Subcutaneous abdominal adipose tissue (tissue), 5 donors: ENCODE data around the gene DLG2.
"Not testable (repeated sequence)": the region's sequence is repeated elsewhere in the genome, so short reads cannot be mapped to it uniquely, and the experiment has no call there.

ENCODE experiments used
- H3K27ac ChIP-seq: one replicate; pipeline ENCODE4 v1.7.0; 2013; ENCODE audit warnings: low read depth, mild to moderate bottlenecking, inconsistent platforms, low read length, moderate library complexity
- H3K27me3 ChIP-seq, 5 donors: one replicate each; pipeline ENCODE4 v1.7.0; 2013; ENCODE audit warnings: low read length in 5 of 5, inconsistent platforms in 1 of 5; ENCODE audit not compliant: control insufficient read depth in 5 of 5, insufficient read depth in 4 of 5
- H3K36me3 ChIP-seq, 5 donors: one replicate each; pipeline ENCODE4 v1.7.0; 2013; ENCODE audit warnings: low read length in 5 of 5; ENCODE audit not compliant: control insufficient read depth in 5 of 5, insufficient read depth in 5 of 5
- H3K4me1 ChIP-seq, 5 donors: one replicate each; pipeline ENCODE4 v1.7.0; 2013; ENCODE audit warnings: low read length in 5 of 5, mild to moderate bottlenecking in 3 of 5, moderate library complexity in 1 of 5; ENCODE audit not compliant: control insufficient read depth in 5 of 5, insufficient read depth in 5 of 5
- H3K4me3 ChIP-seq, 5 donors: one replicate each; pipeline ENCODE4 v1.7.0; 2013; ENCODE audit warnings: low read length in 5 of 5, low read depth in 1 of 5
- H3K9ac ChIP-seq, 5 donors: one replicate each; pipeline ENCODE4 v1.7.0; 2013; ENCODE audit warnings: low read length in 5 of 5, mild to moderate bottlenecking in 4 of 5, moderate library complexity in 3 of 5
- H3K9me3 ChIP-seq, 5 donors: one replicate each; pipeline ENCODE4 v1.7.0; 2013; ENCODE audit warnings: low read length in 5 of 5; ENCODE audit not compliant: control insufficient read depth in 5 of 5
- donor health status: healthy.
- donor health status: healthy.
- donor health status: healthy.
- donor health status: healthy.
- donor health status: healthy.

Gene DLG2

GRCh38 chr11:85423794-85424193, 203.3 kb downstream of the DLG2 start:
- H3K4me3 ChIP-seq, result no peak overlapping the region
- H3K27ac ChIP-seq, result no peak overlapping the region
- H3K27me3 ChIP-seq, result no peaks in the 10 kb centered on the region
- H3K9me3 ChIP-seq, result peaks cover 0 to 13% (median 5%) of the 10 kb centered on the region in 5 donors
- no peaks in the 10 kb centered on the region for H3K36me3 ChIP-seq
- H3K9ac ChIP-seq, result no peak overlapping the region
- H3K4me1 ChIP-seq, result no peaks in the 10 kb centered on the region

- H3K9me3 ChIP-seq, result peaks cover 0 to 13% (median 5%) of the 10 kb centered on the region in 5 donors
- H3K9ac ChIP-seq, result no peak overlapping the region
- no peak overlapping the region for H3K27ac ChIP-seq
Observed at GRCh38 chr11:85423316-85423715, 203.8 kb downstream of the DLG2 start.

GRCh38 chr11:85414175-85414574, 213.0 kb downstream of the DLG2 start:
- Histone ChIP-seq H3K4me3 (no peak overlapping the region), H3K9me3 (peaks cover 0 to 30% (median 16%) of the 10 kb centered on the region in 5 donors), H3K4me1 (no peaks in the 10 kb centered on the region), H3K27ac (no peak overlapping the region), H3K9ac (no peak overlapping the region), H3K27me3 (no peaks in the 10 kb centered on the region), H3K36me3 (no peaks in the 10 kb centered on the region)

More at GRCh38 chr11:85423316-85423715, 203.8 kb downstream of the DLG2 start:
- Histone ChIP-seq H3K4me1 (no peaks in the 10 kb centered on the region), H3K36me3 (no peaks in the 10 kb centered on the region), H3K27me3 (no peaks in the 10 kb centered on the region), H3K4me3 (no peak overlapping the region)

- Histone ChIP-seq H3K4me3 (no peak overlapping the region), H3K4me1 (no peaks in the 10 kb centered on the region), H3K27me3 (no peaks in the 10 kb centered on the region), H3K9me3 (peaks cover 0 to 12% (median 5%) of the 10 kb centered on the region in 5 donors), H3K27ac (no peak overlapping the region), H3K36me3 (peaks cover 0 to 3% (median 0%) of the 10 kb centered on the region in 5 donors), H3K9ac (no peak overlapping the region)
Observed at GRCh38 chr11:85407648-85408047, 219.5 kb downstream of the DLG2 start.

- H3K4me1 ChIP-seq, result no peaks in the 10 kb centered on the region
- H3K27ac ChIP-seq, result no peak overlapping the region
- H3K9ac ChIP-seq, result no peak overlapping the region
- H3K9me3 ChIP-seq, result peaks cover 0 to 13% (median 5%) of the 10 kb centered on the region in 5 donors
- H3K36me3 ChIP-seq, result peaks cover 0 to 3% (median 0%) of the 10 kb centered on the region in 5 donors
- no peaks in the 10 kb centered on the region for H3K27me3 ChIP-seq
- H3K4me3 ChIP-seq, result no peak overlapping the region
Observed at GRCh38 chr11:85406841-85407240, 220.3 kb downstream of the DLG2 start.

GRCh38 chr11:85406316-85406715, 220.8 kb downstream of the DLG2 start:
- Histone ChIP-seq H3K4me3 (no peak overlapping the region), H3K4me1 (no peaks in the 10 kb centered on the region), H3K9ac (no peak overlapping the region), H3K27ac (no peak overlapping the region), H3K9me3 (peaks cover 0 to 13% (median 5%) of the 10 kb centered on the region in 5 donors), H3K27me3 (no peaks in the 10 kb centered on the region), H3K36me3 (peaks cover 0 to 3% (median 0%) of the 10 kb centered on the region in 5 donors)

GRCh38 chr11:85395515-85396055, 231.6 kb downstream of the DLG2 start:
- H3K36me3 ChIP-seq, H3K4me1 ChIP-seq, H3K9ac ChIP-seq: not testable (repeated sequence)

GRCh38 chr11:85394283-85394682, 232.9 kb downstream of the DLG2 start:
- Histone ChIP-seq H3K27me3 (no peaks in the 10 kb centered on the region), H3K4me3 (no peak overlapping the region), H3K36me3 (no peaks in the 10 kb centered on the region), H3K9ac (no peak overlapping the region), H3K27ac (no peak overlapping the region), H3K9me3 (peaks cover 0 to 17% (median 8%) of the 10 kb centered on the region in 5 donors), H3K4me1 (no peaks in the 10 kb centered on the region)

More at GRCh38 chr11:85395515-85396055, 231.6 kb downstream of the DLG2 start:
- H3K27me3 ChIP-seq, H3K4me3 ChIP-seq, H3K27ac ChIP-seq: not testable (repeated sequence)
- H3K9me3 ChIP-seq, result peaks cover 0 to 17% (median 5%) of the 10 kb centered on the region in 5 donors

GRCh38 chr11:85391141-85391540, 236.0 kb downstream of the DLG2 start:
- no peak overlapping the region for H3K4me3 ChIP-seq

GRCh38 chr11:85385547-85385946, 241.6 kb downstream of the DLG2 start:
- Histone ChIP-seq H3K27ac (no peak overlapping the region), H3K9me3 (peaks cover 0 to 20% (median 7%) of the 10 kb centered on the region in 5 donors), H3K27me3 (no peaks in the 10 kb centered on the region), H3K4me1 (no peaks in the 10 kb centered on the region), H3K9ac (no peak overlapping the region), H3K36me3 (no peaks in the 10 kb centered on the region), H3K4me3 (no peak overlapping the region)

More at GRCh38 chr11:85391141-85391540, 236.0 kb downstream of the DLG2 start:
- Histone ChIP-seq H3K36me3 (no peaks in the 10 kb centered on the region), H3K4me1 (no peaks in the 10 kb centered on the region), H3K27ac (no peak overlapping the region), H3K27me3 (no peaks in the 10 kb centered on the region), H3K9me3 (peaks cover 0 to 15% (median 8%) of the 10 kb centered on the region in 5 donors), H3K9ac (no peak overlapping the region)
